LNCAP (cell line): Measurements from ENCODE around the gene CDH12.

Experiments used
- CTCF ChIP-seq: fragments of 450-650 bp; IDR thresholded peaks from 2 replicates; pipeline ENCODE4 v1.5.1; 2017; ENCODE audit warnings: mild to moderate bottlenecking

CDH12 gene

GRCh38 chr5:22757776-22758175 lies 95.4 kb downstream of the CDH12 start:
- TF ChIP-seq CTCF: no peak

DNA sequence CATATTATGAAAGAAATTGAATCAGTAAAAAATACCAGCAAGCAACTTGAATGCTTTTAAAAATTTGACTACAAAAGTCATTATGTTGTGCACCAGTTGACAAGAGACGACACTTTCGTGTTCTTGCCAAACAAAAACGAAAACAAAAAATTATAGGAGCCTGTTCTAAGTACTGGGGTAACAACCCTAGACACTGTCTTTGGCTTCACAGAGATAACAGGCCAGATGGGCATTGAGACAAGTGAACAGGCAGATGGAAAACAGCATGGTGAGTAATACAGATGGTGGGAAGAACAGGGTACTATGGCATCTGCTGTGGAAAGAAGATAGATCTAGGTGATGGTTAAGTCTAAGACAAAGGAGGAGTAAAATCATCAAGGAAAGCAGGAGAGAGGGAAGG lies 99.0 kb downstream of the CDH12 start:
- TF ChIP-seq CTCF: no peak

- TF ChIP-seq CTCF: no peak
Measured at GRCh38 chr5:22751536-22751935, 101.6 kb downstream of the CDH12 start.

GRCh38 chr5:22736443-22737003 lies 116.6 kb downstream of the CDH12 start:
- no peak for TF ChIP-seq CTCF

GRCh38 chr5:22734907-22735306 lies 118.2 kb downstream of the CDH12 start:
- peak; percentile 18; the same call in 1 of the 2 replicates for TF ChIP-seq CTCF

- no peak for TF ChIP-seq CTCF
Measured at GRCh38 chr5:22728610-22729009, 124.5 kb downstream of the CDH12 start.

DNA sequence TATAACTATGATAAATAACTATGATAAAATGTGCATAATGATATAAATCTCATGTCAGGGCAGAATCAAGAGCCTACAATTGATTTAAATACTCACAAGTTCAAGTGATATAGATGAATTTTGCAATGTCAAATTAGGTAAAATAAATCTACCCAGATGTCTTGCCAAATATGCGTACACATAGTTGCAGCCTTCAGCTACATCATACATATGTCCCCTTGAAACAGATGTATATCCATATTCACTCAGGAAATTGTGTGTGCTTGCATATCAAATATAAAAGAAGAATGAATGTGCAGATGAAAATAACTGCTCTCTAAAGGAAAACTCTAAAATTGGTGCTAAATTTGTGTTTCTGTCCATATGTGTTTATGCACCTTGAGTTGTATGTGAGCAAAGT lies 130.7 kb downstream of the CDH12 start:
- no peak for TF ChIP-seq CTCF

GRCh38 chr5:22722056-22722455 lies 131.1 kb downstream of the CDH12 start:
- TF ChIP-seq CTCF: no peak
